ENCODE data around the gene TMEM200C.

Gene TMEM200C

DNA sequence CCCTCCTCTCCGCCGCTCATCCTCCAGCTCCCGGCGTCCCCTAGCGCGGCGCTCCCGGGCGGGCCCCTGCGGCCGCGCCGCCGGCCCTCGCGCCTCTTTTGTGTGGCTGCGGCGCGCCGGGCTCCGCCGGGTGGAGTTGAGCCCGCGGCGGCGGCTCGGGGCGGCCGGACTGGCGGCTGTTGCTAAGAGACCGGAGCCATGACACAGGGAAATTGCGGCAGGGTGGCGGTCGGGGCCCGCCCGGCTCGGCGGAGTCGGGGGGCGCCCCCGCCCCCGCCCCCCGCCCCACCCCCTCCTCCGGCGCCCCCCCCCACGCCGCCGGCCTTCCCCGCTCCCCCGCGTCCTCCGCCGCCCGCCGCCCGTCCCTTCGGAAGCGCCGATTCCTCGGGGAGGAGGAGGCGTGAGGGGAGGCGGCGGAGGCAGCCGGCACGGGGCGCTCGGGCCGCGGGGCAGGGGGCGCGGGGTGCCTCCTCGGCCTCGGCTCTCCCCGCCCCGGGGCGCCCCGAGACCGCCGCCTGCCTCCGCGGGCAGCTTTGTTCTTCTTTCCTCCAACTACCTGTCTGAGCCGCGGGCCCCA is at the start of gene TMEM200C:
Gene TMEM200C (minus strand): TSS at position 224 of the 577 bp plus-strand sequence. CDS start 3,459 bp downstream, outside the sequence.
- no peak for DNase-seq (ENCODE audit: low spot score)

- no peak for DNase-seq (ENCODE audit: low spot score)
These were observed 49.1 kb upstream of the TMEM200C start for GRCh38 chr18:5944448-5944847.

GRCh38 chr18:5943514-5943913 is 48.2 kb upstream of the TMEM200C start:
- DNase-seq (ENCODE audit: low spot score): no peak

- no peak for DNase-seq (ENCODE audit: low spot score)
These were observed 47.3 kb upstream of the TMEM200C start for GRCh38 chr18:5942591-5942990.

- DNase-seq (ENCODE audit: low spot score): no peak
These were observed 46.6 kb upstream of the TMEM200C start for GRCh38 chr18:5941890-5942289.

GRCh38 chr18:5939801-5940667 is 44.7 kb upstream of the TMEM200C start:
- DNase-seq (ENCODE audit: low spot score): no peak

GRCh38 chr18:5937795-5938194 is 42.5 kb upstream of the TMEM200C start:
- DNase-seq (ENCODE audit: low spot score): no peak

DNA sequence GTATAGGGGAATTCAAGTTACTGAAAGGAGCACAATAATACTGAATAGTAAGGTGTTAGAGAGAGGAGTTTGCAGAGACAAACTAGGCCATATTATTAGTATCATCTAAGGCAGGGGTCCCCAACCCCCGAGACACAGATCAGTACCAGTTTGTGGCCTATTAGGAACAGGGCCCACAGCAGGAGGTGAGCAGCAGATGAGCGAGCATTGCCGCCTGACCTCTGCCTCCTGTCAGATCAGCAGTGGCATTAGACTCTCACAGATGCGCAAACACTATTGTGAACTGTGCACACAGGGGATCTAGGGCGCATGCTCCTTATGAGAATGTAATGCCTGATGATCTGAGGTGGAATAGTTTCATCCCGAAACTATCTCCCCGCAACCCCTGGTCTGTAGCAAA is 41.8 kb upstream of the TMEM200C start:
- no peak for DNase-seq (ENCODE audit: low spot score)

- DNase-seq (ENCODE audit: low spot score): no peak
These were observed 35.5 kb upstream of the TMEM200C start for GRCh38 chr18:5930789-5931188.

- no peak for DNase-seq (ENCODE audit: low spot score)
These were observed 23.0 kb upstream of the TMEM200C start for GRCh38 chr18:5918205-5918858.

GRCh38 chr18:5914951-5915350 is 19.6 kb upstream of the TMEM200C start:
- DNase-seq (ENCODE audit: low spot score): no peak

DNA sequence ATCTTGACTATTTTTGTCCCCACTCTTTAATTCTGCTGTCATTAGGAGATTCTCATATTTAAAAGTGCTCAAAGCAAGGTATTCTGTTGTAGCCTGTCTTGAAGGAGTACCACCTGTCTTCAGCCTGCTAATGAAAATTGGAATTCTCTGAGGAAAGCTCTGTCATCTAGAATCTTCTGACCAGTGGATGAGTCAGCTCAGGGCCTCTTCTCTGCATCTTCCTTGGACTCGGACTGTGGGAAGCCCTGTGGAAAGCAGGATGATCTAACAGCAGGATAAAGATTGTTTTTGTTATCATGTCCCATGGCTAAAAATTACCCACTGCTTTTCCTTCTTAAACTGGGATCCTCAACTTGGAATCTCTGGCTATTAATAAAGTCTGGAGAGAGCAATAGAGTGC is 18.7 kb upstream of the TMEM200C start:
- no peak for DNase-seq (ENCODE audit: low spot score)

GRCh38 chr18:5912566-5912965 is 17.2 kb upstream of the TMEM200C start:
- no peak for DNase-seq (ENCODE audit: low spot score)

GRCh38 chr18:5909125-5909524 is 13.8 kb upstream of the TMEM200C start:
- no peak for DNase-seq (ENCODE audit: low spot score)

- DNase-seq (ENCODE audit: low spot score): no peak
These were observed 8.1 kb upstream of the TMEM200C start for GRCh38 chr18:5903386-5903785.

DNA sequence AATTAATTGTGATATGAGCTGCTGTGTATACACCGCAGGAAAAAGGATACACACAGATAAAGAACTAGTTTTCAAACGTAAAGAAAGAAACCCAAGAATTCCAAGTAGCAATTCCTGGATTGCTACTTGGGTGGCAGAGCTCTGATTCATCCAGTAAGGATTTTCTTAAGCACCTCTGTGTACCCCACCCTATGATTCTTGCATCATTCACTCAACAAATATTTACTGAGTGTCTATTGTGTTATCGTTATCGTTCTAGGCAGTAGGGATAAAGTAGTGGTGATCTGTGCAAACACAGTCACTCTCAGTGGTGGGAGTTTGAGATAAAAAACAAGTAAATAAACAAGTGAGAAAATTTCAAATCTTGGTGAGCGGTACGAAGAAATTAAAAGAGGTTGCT is 4.9 kb upstream of the TMEM200C start:
- no peak for DNase-seq (ENCODE audit: low spot score)

GRCh38 chr18:5899835-5900234 is 4.5 kb upstream of the TMEM200C start:
- no peak for DNase-seq (ENCODE audit: low spot score)

GRCh38 chr18:5895876-5896740 is 786 bp upstream of the TMEM200C start:
- peak; percentile 36 for DNase-seq (ENCODE audit: low spot score)

GRCh38 chr18:5894611-5895298 is 567 bp downstream of the TMEM200C start:
- DNase-seq (ENCODE audit: low spot score): peak; percentile 58

DNA sequence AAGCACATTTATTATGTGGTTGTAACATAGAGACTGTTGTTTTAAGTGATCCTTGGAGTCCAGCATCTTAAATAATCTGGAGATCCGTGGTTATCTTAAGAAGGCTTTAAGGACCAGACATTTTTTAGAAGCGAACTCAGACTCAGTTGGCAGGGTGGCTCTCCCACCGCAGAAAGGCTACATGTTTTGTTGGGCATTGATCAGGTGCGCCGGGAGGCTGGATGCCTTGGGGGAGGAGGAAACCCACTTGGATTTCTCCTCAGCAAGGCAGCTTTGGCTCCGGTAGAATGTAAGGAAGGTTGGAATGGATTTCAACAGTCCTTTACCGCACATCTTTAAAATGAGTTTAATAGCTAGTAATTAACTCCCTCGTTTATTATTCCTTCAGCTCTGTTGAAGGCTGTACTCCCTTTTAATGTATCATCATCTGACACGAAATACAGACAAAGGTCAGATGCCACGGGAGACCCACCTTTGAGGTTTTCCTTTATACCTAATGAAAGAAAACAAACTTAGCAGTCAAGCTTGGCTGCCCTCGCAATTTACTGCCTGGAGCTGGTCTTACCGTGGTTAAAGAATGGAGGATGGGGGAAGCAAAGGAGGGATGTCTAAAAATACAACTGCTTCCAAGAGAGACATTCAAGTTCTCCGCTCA is 1.2 kb downstream of the TMEM200C start:
- no peak for DNase-seq (ENCODE audit: low spot score)

All from AG20443 (cell line).